Caco-2 (cell line): ENCODE measurements around the gene MGST2. TPM values are rescaled to one million over a fixed set of nuclear protein-coding genes. Genes with fewer than 3 reads are reported as not detected.
"Not testable (repeated sequence)": the region's sequence is repeated elsewhere in the genome, so short reads cannot be mapped to it uniquely, and the experiment has no call there.

Source experiments
- BruUV-seq: library from RNA; stranded (reverse); fragments of 400-500 nt; replicated peaks from 2 replicates; lab custom pipeline; 2021; lab: Mats Ljungman, UMichigan
- CTCF ChIA-PET: fragments of 300-600 bp; sonication (Branson Sonifier 250); formaldehyde crosslinking; loops from one replicate; lab custom pipeline; 2022; ENCODE audit warnings: antibody characterized with exemption; lab: Charles Lee
- POLR2A ChIA-PET: fragments of 300-600 bp; sonication (Branson Sonifier 250); formaldehyde crosslinking; loops from one replicate; lab custom pipeline; 2022; ENCODE audit warnings: antibody characterized with exemption; lab: Charles Lee
- DNase-seq, 2 experiments: peaks; one replicate each; pipeline versions ENCODE4 v3.0.0 to v3.0.0-alpha.2; 2020 to 2022
- H3K27me3 ChIP-seq: replicated peaks from 2 replicates; pipeline ENCODE4 v1.6.0; 2011; ENCODE audit warnings: low read length; ENCODE audit not compliant: control insufficient read depth, insufficient read depth
- H3K36me3 ChIP-seq: 2 replicates; pipeline ENCODE4 v1.5.1; 2011; ENCODE audit warnings: low read length; ENCODE audit not compliant: control insufficient read depth, insufficient read depth
- H3K4me1 ChIP-seq: fragments of 250-450 bp; sonication (Bioruptor Pico); 2 replicates; pipeline ENCODE4 v1.5.1; 2020; ENCODE audit warnings: mild to moderate bottlenecking
- H3K4me3 ChIP-seq: 2 replicates; pipeline ENCODE4 v1.5.1; 2011; ENCODE audit warnings: low read depth, mild to moderate bottlenecking, control low read depth, low read length
- H3K9me3 ChIP-seq: fragments of 250-450 bp; sonication (Bioruptor Pico); 2 replicates; pipeline ENCODE4 v1.5.1; 2020; ENCODE audit warnings: mild to moderate bottlenecking, moderate library complexity
- H3K27ac Mint-ChIP-seq: one replicate; pipeline ENCODE4 v1.8.0; 2022; ENCODE audit warnings: mixed read lengths; ENCODE audit not compliant: unreplicated experiment
- H3K27me3 Mint-ChIP-seq: one replicate; pipeline ENCODE4 v1.8.0; 2022; ENCODE audit warnings: mixed read lengths; ENCODE audit not compliant: insufficient read depth, unreplicated experiment
- H3K36me3 Mint-ChIP-seq: one replicate; pipeline ENCODE4 v1.8.0; 2022; ENCODE audit warnings: mild to moderate bottlenecking, mixed read lengths; ENCODE audit not compliant: insufficient read depth, unreplicated experiment
- H3K4me1 Mint-ChIP-seq: one replicate; pipeline ENCODE4 v1.8.0; 2022; ENCODE audit warnings: low read depth, mixed read lengths; ENCODE audit not compliant: unreplicated experiment
- H3K4me3 Mint-ChIP-seq: one replicate; pipeline ENCODE4 v1.8.0; 2022; ENCODE audit warnings: mild to moderate bottlenecking, moderate library complexity, mixed read lengths; ENCODE audit not compliant: unreplicated experiment
- H3K9me3 Mint-ChIP-seq: one replicate; pipeline ENCODE4 v1.8.0; 2022; ENCODE audit warnings: mixed read lengths; ENCODE audit not compliant: unreplicated experiment
- intact Hi-C: fragments of 100-400 bp; cut with micrococcal nuclease; formaldehyde crosslinking; loops from one replicate; pipeline ENCODE4 v1.10.0; 2022; ENCODE audit not compliant: unreplicated experiment
- total RNA-seq: library from RNA; stranded (reverse); gene quantifications from 2 replicates; pipeline ENCODE4 v1.2.3, GENCODE V29; 2022
- TF ChIP-seq, protein P1 (sequence below), 2 experiments: fragments of 200-600 bp in 1 of 2; IDR thresholded peaks; 1 replicate in 1 of 2; 2 replicates in 1 of 2; pipeline versions ENCODE4 v1.5.1 to v1.8.0; 2011 to 2022; ENCODE audit warnings: antibody characterized with exemption in 1 of 2, control low read depth in 1 of 2, inconsistent platforms in 1 of 2, low read depth in 1 of 2, low read length in 1 of 2, mild to moderate bottlenecking in 1 of 2, moderate library complexity in 1 of 2; ENCODE audit not compliant: insufficient read depth in 1 of 2, severe bottlenecking in 1 of 2, unreplicated experiment in 1 of 2

The MGST2 gene
- total RNA-seq, 1 experiment from 2014 or later: 81.7 TPM

- Mint-ChIP-seq H3K9me3 (peaks cover 9% of the 10 kb centered on the region), H3K4me1 (peaks cover 30% of the 10 kb centered on the region), H3K27ac (peak overlapping the region; percentile 5), H3K36me3 (peaks cover 54% of the 10 kb centered on the region), H3K27me3 (no peaks in the 10 kb centered on the region), H3K4me3 (no peak overlapping the region)
- peaks cover 50% of the 10 kb centered on the region for H3K4me1 ChIP-seq
- H3K36me3 ChIP-seq: peaks cover 1% of the 10 kb centered on the region
- ChIA-PET POLR2A (no interaction called here), CTCF (interaction anchor here (0.8 to 1.6 kb wide), 2 partner anchors 38 to 39 kb away, joined by 3 to 5 read pairs; no protein-coding TSS in a partner anchor)
- H3K27me3 ChIP-seq: no peaks in the 10 kb centered on the region
- H3K4me3 ChIP-seq: no peak overlapping the region
- no peak for DNase-seq
- TF ChIP-seq, protein P1, sequence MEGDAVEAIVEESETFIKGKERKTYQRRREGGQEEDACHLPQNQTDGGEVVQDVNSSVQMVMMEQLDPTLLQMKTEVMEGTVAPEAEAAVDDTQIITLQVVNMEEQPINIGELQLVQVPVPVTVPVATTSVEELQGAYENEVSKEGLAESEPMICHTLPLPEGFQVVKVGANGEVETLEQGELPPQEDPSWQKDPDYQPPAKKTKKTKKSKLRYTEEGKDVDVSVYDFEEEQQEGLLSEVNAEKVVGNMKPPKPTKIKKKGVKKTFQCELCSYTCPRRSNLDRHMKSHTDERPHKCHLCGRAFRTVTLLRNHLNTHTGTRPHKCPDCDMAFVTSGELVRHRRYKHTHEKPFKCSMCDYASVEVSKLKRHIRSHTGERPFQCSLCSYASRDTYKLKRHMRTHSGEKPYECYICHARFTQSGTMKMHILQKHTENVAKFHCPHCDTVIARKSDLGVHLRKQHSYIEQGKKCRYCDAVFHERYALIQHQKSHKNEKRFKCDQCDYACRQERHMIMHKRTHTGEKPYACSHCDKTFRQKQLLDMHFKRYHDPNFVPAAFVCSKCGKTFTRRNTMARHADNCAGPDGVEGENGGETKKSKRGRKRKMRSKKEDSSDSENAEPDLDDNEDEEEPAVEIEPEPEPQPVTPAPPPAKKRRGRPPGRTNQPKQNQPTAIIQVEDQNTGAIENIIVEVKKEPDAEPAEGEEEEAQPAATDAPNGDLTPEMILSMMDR (IDR thresholded peaks at IDR 0.05; ENCODE audit: insufficient read depth in 1 of 2, low read depth in 1 of 2, low read length in 1 of 2, severe bottlenecking in 1 of 2, unreplicated experiment in 1 of 2): no peak
- BruUV-seq: no TSS peak
- intact Hi-C loops: no loop called here
- H3K9me3 ChIP-seq: no peaks in the 10 kb centered on the region
These were observed 30.9 kb downstream of the MGST2 start for GRCh38 chr4:139696491-139696890.

DNA sequence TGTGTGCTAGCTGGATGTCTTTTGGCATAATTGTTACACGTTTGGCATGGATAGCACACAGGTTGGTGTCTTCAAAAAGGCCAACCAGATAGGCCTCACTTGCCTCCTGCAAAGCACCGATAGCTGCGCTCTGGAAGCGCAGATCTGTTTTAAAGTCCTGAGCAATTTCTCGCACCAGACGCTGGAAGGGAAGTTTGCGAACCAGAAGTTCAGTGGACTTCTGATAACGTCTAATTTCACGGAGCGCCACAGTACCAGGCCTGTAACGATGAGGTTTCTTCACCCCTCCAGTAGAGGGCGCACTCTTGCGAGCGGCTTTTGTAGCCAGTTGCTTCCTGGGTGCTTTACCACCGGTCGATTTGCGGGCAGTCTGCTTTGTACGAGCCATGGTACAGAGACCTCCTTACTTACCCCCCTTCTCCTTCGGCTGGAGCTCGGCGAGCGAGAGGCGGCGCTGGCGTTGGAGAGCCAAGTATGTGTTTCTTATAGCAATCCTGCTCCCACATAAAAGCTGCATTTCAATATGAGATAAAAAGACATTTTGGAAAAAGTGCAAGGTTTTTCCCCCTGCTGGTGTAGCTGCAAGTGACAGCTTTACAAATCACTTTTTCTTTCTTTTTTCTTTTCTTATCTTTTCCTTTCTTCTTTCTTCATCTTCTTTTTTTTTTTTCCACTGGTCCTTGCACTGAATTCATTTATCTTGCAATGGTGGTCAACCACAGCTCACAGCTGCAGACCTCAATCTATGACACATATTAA, 32.7 kb downstream of the MGST2 start:
- H3K4me3 Mint-ChIP-seq, H3K9me3 Mint-ChIP-seq, H3K4me3 ChIP-seq, H3K9me3 ChIP-seq, intact Hi-C loops, DNase-seq, H3K36me3 ChIP-seq, H3K27me3 Mint-ChIP-seq, H3K27me3 ChIP-seq, BruUV-seq, POLR2A ChIA-PET: not testable (repeated sequence)
- Mint-ChIP-seq H3K36me3 (peaks cover 54% of the 10 kb centered on the region), H3K27ac (peak overlapping the region; percentile 50), H3K4me1 (peaks cover 20% of the 10 kb centered on the region)
- TF ChIP-seq, protein P1 (IDR thresholded peaks at IDR 0.05; ENCODE audit: insufficient read depth in 1 of 2, low read depth in 1 of 2, low read length in 1 of 2, severe bottlenecking in 1 of 2, unreplicated experiment in 1 of 2): peak in 1 of 2 experiments; percentile 35
- H3K4me1 ChIP-seq: peaks cover 31% of the 10 kb centered on the region
- CTCF ChIA-PET: interaction anchor here (0.7 to 1.2 kb wide), 5 partner anchors 12 to 531 kb away, joined by 3 to 8 read pairs (median 4); partner anchors contain the start of gene MGST2

- no TSS peak for BruUV-seq
- Histone ChIP-seq H3K9me3 (no peaks in the 10 kb centered on the region), H3K36me3 (peaks cover 1% of the 10 kb centered on the region), H3K27me3 (no peaks in the 10 kb centered on the region), H3K4me1 (0 out of 2 replicates have a peak, but pooled peaks cover 14% of the 10 kb centered on the region), H3K4me3 (no peak overlapping the region)
- no peak overlapping the region for H3K27ac Mint-ChIP-seq
- peaks cover 20% of the 10 kb centered on the region for H3K4me1 Mint-ChIP-seq
- intact Hi-C loops: no loop called here
- TF ChIP-seq, protein P1 (IDR thresholded peaks at IDR 0.05; ENCODE audit: insufficient read depth in 1 of 2, low read depth in 1 of 2, low read length in 1 of 2, severe bottlenecking in 1 of 2, unreplicated experiment in 1 of 2): no peak
- DNase-seq: no peak
- CTCF ChIA-PET: no interaction called here
- peaks cover 66% of the 10 kb centered on the region for H3K36me3 Mint-ChIP-seq
- no peak overlapping the region for H3K4me3 Mint-ChIP-seq
- POLR2A ChIA-PET: no interaction called here
- H3K9me3 Mint-ChIP-seq: peaks cover 9% of the 10 kb centered on the region
- no peaks in the 10 kb centered on the region for H3K27me3 Mint-ChIP-seq
These were observed 34.9 kb downstream of the MGST2 start for GRCh38 chr4:139700568-139700967.
